ENCODE results near the gene MSRB3.

MSRB3 gene

GRCh38 chr12:65259501-65259900 lies 19.0 kb upstream of the MSRB3 start:
- no peaks in the 10 kb centered on the region for H3K27me3 ChIP-seq (ENCODE audit: insufficient read depth, low read depth)
- H3K9ac ChIP-seq = no peak overlapping the region
- no peaks in the 10 kb centered on the region for H3K79me2 ChIP-seq (ENCODE audit: insufficient read depth, low read depth)
- H3K27ac ChIP-seq = no peak overlapping the region
- H3K4me3 ChIP-seq (IDR thresholded peaks at IDR 0.05; ENCODE audit: insufficient read depth, low read depth, low read length) = no peak overlapping the region
- no peaks in the 10 kb centered on the region for H3K4me1 ChIP-seq (ENCODE audit: low read depth, poor library complexity, severe bottlenecking)
- H4K20me1 ChIP-seq (ENCODE audit: insufficient read depth) = no peaks in the 10 kb centered on the region
- H2AFZ ChIP-seq (ENCODE audit: low read depth) = no peak overlapping the region
- H3K36me3 ChIP-seq (ENCODE audit: insufficient read depth) = no peaks in the 10 kb centered on the region
- TF ChIP-seq, protein P1, sequence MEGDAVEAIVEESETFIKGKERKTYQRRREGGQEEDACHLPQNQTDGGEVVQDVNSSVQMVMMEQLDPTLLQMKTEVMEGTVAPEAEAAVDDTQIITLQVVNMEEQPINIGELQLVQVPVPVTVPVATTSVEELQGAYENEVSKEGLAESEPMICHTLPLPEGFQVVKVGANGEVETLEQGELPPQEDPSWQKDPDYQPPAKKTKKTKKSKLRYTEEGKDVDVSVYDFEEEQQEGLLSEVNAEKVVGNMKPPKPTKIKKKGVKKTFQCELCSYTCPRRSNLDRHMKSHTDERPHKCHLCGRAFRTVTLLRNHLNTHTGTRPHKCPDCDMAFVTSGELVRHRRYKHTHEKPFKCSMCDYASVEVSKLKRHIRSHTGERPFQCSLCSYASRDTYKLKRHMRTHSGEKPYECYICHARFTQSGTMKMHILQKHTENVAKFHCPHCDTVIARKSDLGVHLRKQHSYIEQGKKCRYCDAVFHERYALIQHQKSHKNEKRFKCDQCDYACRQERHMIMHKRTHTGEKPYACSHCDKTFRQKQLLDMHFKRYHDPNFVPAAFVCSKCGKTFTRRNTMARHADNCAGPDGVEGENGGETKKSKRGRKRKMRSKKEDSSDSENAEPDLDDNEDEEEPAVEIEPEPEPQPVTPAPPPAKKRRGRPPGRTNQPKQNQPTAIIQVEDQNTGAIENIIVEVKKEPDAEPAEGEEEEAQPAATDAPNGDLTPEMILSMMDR (conservative IDR thresholded peaks at IDR 0.05; ENCODE audit: low read depth, low read length) = no peak
- H3K4me2 ChIP-seq = no peak overlapping the region

- Histone ChIP-seq H3K4me1 (ENCODE audit: low read depth, poor library complexity, severe bottlenecking) (no peaks in the 10 kb centered on the region), H4K20me1 (ENCODE audit: insufficient read depth) (no peaks in the 10 kb centered on the region), H3K4me2 (no peak overlapping the region), H3K79me2 (ENCODE audit: insufficient read depth, low read depth) (no peaks in the 10 kb centered on the region), H3K36me3 (ENCODE audit: insufficient read depth) (no peaks in the 10 kb centered on the region), H3K27me3 (ENCODE audit: insufficient read depth, low read depth) (no peaks in the 10 kb centered on the region), H3K9ac (no peak overlapping the region), H3K27ac (no peak overlapping the region), H2AFZ (ENCODE audit: low read depth) (no peak overlapping the region), H3K4me3 (IDR thresholded peaks at IDR 0.05; ENCODE audit: insufficient read depth, low read depth, low read length) (no peak overlapping the region)
- TF ChIP-seq, protein P1 (conservative IDR thresholded peaks at IDR 0.05; ENCODE audit: low read depth, low read length) = no peak
These were observed 14.7 kb upstream of the MSRB3 start for GRCh38 chr12:65263777-65264176.

GRCh38 chr12:65266408-65266807 lies 12.1 kb upstream of the MSRB3 start:
- Histone ChIP-seq H3K36me3 (ENCODE audit: insufficient read depth) (no peaks in the 10 kb centered on the region), H3K27me3 (ENCODE audit: insufficient read depth, low read depth) (no peaks in the 10 kb centered on the region), H3K9ac (no peak overlapping the region), H4K20me1 (ENCODE audit: insufficient read depth) (no peaks in the 10 kb centered on the region), H2AFZ (ENCODE audit: low read depth) (no peak overlapping the region), H3K4me3 (IDR thresholded peaks at IDR 0.05; ENCODE audit: insufficient read depth, low read depth, low read length) (no peak overlapping the region), H3K79me2 (ENCODE audit: insufficient read depth, low read depth) (no peaks in the 10 kb centered on the region), H3K4me1 (ENCODE audit: low read depth, poor library complexity, severe bottlenecking) (no peaks in the 10 kb centered on the region), H3K27ac (no peak overlapping the region), H3K4me2 (no peak overlapping the region)
- TF ChIP-seq, protein P1 (conservative IDR thresholded peaks at IDR 0.05; ENCODE audit: low read depth, low read length) = no peak

GRCh38 chr12:65269603-65270002 lies 8.9 kb upstream of the MSRB3 start:
- H3K36me3 ChIP-seq (ENCODE audit: insufficient read depth) = no peaks in the 10 kb centered on the region
- no peak overlapping the region for H3K4me2 ChIP-seq
- no peaks in the 10 kb centered on the region for H4K20me1 ChIP-seq (ENCODE audit: insufficient read depth)
- H3K9ac ChIP-seq = no peak overlapping the region
- TF ChIP-seq, protein P1 (conservative IDR thresholded peaks at IDR 0.05; ENCODE audit: low read depth, low read length) = no peak
- H3K4me3 ChIP-seq (IDR thresholded peaks at IDR 0.05; ENCODE audit: insufficient read depth, low read depth, low read length) = no peak overlapping the region
- H3K79me2 ChIP-seq (ENCODE audit: insufficient read depth, low read depth) = no peaks in the 10 kb centered on the region
- H3K27ac ChIP-seq = no peak overlapping the region
- no peaks in the 10 kb centered on the region for H3K27me3 ChIP-seq (ENCODE audit: insufficient read depth, low read depth)
- no peak overlapping the region for H2AFZ ChIP-seq (ENCODE audit: low read depth)
- no peaks in the 10 kb centered on the region for H3K4me1 ChIP-seq (ENCODE audit: low read depth, poor library complexity, severe bottlenecking)
